Endothelial cell (in vitro differentiated cells): ENCODE results near the gene APPL2. TPM values are rescaled to one million over a fixed set of nuclear protein-coding genes. Genes with fewer than 3 reads are reported as not detected.
A peak's percentile ranks its signal among the peaks of the same experiment; 100 is the strongest.

ENCODE experiments used
- DNase-seq: peaks from one replicate; pipeline ENCODE4 v3.0.0; 2021; ENCODE audit warnings: low spot score
- H3K27ac Mint-ChIP-seq: one replicate; pipeline ENCODE4 v1.8.0; 2021; ENCODE audit warnings: mixed read lengths, inconsistent platforms; ENCODE audit not compliant: unreplicated experiment
- H3K27me3 Mint-ChIP-seq: one replicate; pipeline ENCODE4 v1.8.0; 2021; ENCODE audit warnings: mild to moderate bottlenecking, moderate library complexity, mixed read lengths, inconsistent platforms; ENCODE audit not compliant: unreplicated experiment
- H3K36me3 Mint-ChIP-seq: one replicate; pipeline ENCODE4 v1.8.0; 2021; ENCODE audit warnings: mild to moderate bottlenecking, low read depth, mixed read lengths, inconsistent platforms; ENCODE audit not compliant: unreplicated experiment
- H3K4me1 Mint-ChIP-seq: one replicate; pipeline ENCODE4 v1.8.0; 2021; ENCODE audit warnings: mild to moderate bottlenecking, mixed read lengths, inconsistent platforms; ENCODE audit not compliant: unreplicated experiment
- H3K4me3 Mint-ChIP-seq: one replicate; pipeline ENCODE4 v1.8.0; 2021; ENCODE audit warnings: mild to moderate bottlenecking, mixed read lengths, inconsistent platforms; ENCODE audit not compliant: unreplicated experiment
- H3K9me3 Mint-ChIP-seq: one replicate; pipeline ENCODE4 v1.8.0; 2021; ENCODE audit warnings: mixed read lengths, inconsistent platforms; ENCODE audit not compliant: unreplicated experiment
- total RNA-seq: library from RNA; stranded (reverse); fragmentation: NEBNext Ultra II Directional; extraction: Animal tissue kit (Norgen Biotek cat#: 25700); gene quantifications from one replicate; pipeline ENCODE4 v1.2.1, GENCODE V29; 2021; ENCODE audit not compliant: unreplicated experiment
- TF ChIP-seq, protein P1 (sequence below): fragments of 200-600 bp; sonication (generic); IDR thresholded peaks from one replicate; pipeline ENCODE4 v1.5.0; 2021; ENCODE audit warnings: antibody characterized with exemption; ENCODE audit not compliant: unreplicated experiment

APPL2 gene
- total RNA-seq, 1 donor from 2014 or later = 44.7 TPM

DNA sequence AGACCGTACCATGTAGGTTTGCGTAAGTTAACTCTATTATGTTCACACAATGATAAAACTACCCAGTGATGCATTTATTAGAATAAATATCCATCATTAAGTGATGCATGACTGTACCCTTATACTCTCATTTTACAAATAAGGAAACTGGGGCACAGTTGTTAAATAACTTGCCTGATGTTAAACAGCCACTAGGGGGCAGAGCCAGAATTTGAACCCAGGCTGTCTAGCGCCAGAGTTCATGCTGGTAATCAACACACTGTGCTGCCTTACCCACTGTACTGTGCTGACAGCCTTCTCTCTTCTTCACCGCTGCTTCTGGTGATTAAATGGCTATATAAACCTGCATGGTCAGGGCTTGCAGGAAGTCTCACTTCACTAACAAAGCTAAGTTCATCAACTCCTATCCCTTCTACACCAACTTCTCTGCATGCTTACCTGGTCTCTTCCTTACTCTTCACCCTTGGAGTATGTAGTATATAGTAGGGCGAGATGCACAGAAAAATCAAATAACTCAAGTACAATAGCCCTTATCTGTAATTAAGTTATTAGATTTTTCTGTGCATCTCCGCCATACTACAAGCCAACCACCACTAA is 43.6 kb upstream of the APPL2 start:
- Mint-ChIP-seq H3K4me3 (no peak overlapping the region), H3K27ac (no peak overlapping the region), H3K36me3 (no peaks in the 10 kb centered on the region), H3K4me1 (peaks cover 9% of the 10 kb centered on the region), H3K27me3 (peaks cover 6% of the 10 kb centered on the region), H3K9me3 (no peaks in the 10 kb centered on the region)
- peak; percentile 11 for DNase-seq
- TF ChIP-seq, protein P1, sequence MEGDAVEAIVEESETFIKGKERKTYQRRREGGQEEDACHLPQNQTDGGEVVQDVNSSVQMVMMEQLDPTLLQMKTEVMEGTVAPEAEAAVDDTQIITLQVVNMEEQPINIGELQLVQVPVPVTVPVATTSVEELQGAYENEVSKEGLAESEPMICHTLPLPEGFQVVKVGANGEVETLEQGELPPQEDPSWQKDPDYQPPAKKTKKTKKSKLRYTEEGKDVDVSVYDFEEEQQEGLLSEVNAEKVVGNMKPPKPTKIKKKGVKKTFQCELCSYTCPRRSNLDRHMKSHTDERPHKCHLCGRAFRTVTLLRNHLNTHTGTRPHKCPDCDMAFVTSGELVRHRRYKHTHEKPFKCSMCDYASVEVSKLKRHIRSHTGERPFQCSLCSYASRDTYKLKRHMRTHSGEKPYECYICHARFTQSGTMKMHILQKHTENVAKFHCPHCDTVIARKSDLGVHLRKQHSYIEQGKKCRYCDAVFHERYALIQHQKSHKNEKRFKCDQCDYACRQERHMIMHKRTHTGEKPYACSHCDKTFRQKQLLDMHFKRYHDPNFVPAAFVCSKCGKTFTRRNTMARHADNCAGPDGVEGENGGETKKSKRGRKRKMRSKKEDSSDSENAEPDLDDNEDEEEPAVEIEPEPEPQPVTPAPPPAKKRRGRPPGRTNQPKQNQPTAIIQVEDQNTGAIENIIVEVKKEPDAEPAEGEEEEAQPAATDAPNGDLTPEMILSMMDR = peak; percentile 79

DNA sequence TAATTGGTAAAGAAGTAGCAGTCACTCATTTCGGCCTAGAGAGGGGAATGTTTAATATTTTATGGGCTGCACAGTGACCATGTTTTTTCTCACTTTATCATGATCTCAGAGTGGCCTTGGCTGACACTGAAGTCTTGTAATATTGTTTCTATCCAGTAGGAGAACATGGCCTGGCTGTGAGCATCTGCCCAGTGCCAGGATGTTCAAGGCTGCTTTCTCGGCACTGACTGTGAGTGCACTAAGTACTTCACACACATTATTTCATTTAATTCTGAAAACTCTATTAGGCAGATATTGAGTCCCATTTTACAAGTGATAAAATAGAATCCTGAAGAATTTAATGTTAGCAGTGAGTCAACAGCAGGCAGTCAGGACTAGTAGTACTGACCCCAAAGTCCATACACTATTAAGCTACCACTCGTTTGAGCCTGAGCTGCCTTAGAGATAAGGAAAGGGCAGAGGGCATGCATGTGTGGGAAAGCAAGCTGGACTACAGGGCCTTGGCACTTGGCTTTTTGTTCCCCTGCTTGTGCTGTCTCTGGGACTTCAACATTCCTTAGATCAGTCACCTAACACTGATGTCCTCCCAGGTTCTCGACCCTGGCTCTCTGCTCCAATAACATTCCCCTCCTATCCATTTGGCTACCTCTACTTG is 42.2 kb upstream of the APPL2 start:
- no peak for DNase-seq
- H3K4me1 Mint-ChIP-seq = peaks cover 9% of the 10 kb centered on the region
- H3K27me3 Mint-ChIP-seq = peaks cover 6% of the 10 kb centered on the region
- no peaks in the 10 kb centered on the region for H3K9me3 Mint-ChIP-seq
- no peak overlapping the region for H3K27ac Mint-ChIP-seq
- TF ChIP-seq, protein P1 = peak; percentile 30
- no peak overlapping the region for H3K4me3 Mint-ChIP-seq
- H3K36me3 Mint-ChIP-seq = no peaks in the 10 kb centered on the region

DNA sequence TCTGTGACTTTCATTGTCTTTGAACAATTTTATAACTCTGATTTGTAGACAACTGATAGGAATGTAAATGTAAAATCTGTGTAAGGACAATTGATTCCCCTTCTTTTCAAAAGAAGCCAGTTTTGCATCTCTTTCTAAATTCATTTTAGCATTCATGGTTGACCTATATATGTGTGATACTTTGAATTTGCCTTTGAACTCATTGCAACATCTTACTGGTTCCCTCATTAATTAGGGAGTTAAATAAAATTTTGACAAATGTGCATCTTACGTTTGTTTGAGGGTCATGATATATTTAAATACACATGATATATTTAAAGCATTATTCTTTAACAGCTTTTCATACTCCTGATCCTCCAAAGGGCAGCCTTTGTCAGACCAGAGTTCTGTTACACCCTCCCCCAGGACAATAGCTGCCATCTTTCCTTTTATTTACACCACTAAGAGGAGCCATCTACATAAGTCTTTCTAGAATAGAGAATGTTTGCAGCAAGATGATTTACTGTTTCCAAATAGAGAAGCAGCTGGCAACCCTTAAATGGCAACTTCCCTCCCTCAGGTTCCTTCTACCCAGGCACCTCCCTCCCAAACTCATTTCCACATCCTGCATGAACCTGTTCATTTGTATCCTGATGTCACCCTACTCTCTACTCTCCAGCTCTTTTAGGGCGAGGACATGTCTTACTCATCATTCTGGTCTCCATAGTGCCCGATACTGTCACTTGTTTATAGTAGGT is 40.2 kb upstream of the APPL2 start:
- peak overlapping the region; percentile 66 for H3K27ac Mint-ChIP-seq
- no peak overlapping the region for H3K4me3 Mint-ChIP-seq
- TF ChIP-seq, protein P1 = no peak
- H3K9me3 Mint-ChIP-seq = no peaks in the 10 kb centered on the region
- peaks cover 3% of the 10 kb centered on the region for H3K4me1 Mint-ChIP-seq
- H3K27me3 Mint-ChIP-seq = peaks cover 3% of the 10 kb centered on the region
- DNase-seq = no peak
- no peaks in the 10 kb centered on the region for H3K36me3 Mint-ChIP-seq

DNA sequence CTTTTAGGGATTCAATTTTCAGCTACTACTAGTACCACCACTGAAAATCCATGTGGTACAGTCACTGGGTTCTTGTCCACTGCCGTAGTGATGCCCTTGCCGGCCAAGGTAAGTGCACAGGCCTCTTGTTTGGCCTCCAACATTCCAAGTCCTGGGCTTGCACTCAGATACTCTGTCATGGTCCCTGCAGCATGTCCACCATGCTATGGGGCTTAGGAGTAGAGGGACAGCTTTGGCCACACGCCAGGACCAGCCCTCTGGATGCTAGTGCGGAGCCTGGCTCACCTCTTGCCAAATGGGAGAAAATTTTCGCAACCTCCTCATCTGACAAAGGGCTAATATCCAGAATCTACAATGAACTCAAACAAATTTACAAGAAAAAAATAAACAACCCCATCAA is 38.6 kb upstream of the APPL2 start:
- Mint-ChIP-seq H3K4me3 (no peak overlapping the region), H3K27ac (no peak overlapping the region), H3K36me3 (no peaks in the 10 kb centered on the region), H3K27me3 (peaks cover 2% of the 10 kb centered on the region), H3K4me1 (peaks cover 3% of the 10 kb centered on the region), H3K9me3 (no peaks in the 10 kb centered on the region)
- DNase-seq = no peak
- TF ChIP-seq, protein P1 = no peak

DNA sequence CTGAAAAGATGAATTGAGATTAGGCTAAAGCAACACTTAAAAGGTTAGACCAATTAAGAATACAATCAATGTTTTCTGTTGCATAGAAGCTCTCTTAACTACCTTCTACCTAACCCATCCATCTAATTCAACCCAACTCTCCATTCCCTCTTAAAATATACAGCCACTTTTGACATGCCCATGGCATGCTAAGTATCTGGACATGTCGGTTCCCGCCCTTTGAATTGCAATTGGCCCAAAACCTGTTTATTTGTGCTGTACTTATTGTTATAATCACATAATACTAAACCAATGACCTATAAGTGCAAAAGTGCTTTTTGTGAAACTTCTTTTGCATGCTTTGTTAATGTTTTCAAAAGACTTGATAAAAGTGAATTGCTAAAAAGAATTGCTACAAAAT is 37.6 kb upstream of the APPL2 start:
- H3K4me1 Mint-ChIP-seq = peaks cover 3% of the 10 kb centered on the region
- no peak for DNase-seq

More for the DNA sequence above, 37.6 kb upstream of the APPL2 start:
- H3K27me3 Mint-ChIP-seq = no peaks in the 10 kb centered on the region
- no peaks in the 10 kb centered on the region for H3K36me3 Mint-ChIP-seq
- no peak overlapping the region for H3K27ac Mint-ChIP-seq
- H3K9me3 Mint-ChIP-seq = no peaks in the 10 kb centered on the region
- TF ChIP-seq, protein P1 = no peak
- H3K4me3 Mint-ChIP-seq = no peak overlapping the region
